ENCODE data around the gene WDR91.

Gene WDR91

GRCh38 chr7:135159359-135160085, 51.8 kb downstream of the WDR91 start:
- no peak for DNase-seq

- DNase-seq, result no peak
These were observed 52.5 kb downstream of the WDR91 start for GRCh38 chr7:135158874-135159273.

GRCh38 chr7:135158141-135158655, 53.1 kb downstream of the WDR91 start:
- DNase-seq, result no peak

- DNase-seq, result no peak
These were observed 55.0 kb downstream of the WDR91 start for GRCh38 chr7:135156290-135156689.

GRCh38 chr7:135154734-135155133, 56.6 kb downstream of the WDR91 start:
- no peak for DNase-seq

- no peak for DNase-seq
These were observed 58.9 kb downstream of the WDR91 start for GRCh38 chr7:135152442-135152841.

GRCh38 chr7:135151533-135151932, 59.8 kb downstream of the WDR91 start:
- no peak for DNase-seq

- DNase-seq, result no peak
These were observed 60.2 kb downstream of the WDR91 start for GRCh38 chr7:135151132-135151531.

- DNase-seq, result no peak
These were observed 61.1 kb downstream of the WDR91 start for GRCh38 chr7:135150072-135150782.

GRCh38 chr7:135147899-135148721, 63.2 kb downstream of the WDR91 start, which contains the start of gene TMEM140:
TMEM140 (plus strand) TSS chr7:135148072; CDS start chr7:135164442, 16,370 bp downstream.
- DNase-seq, result no peak

GRCh38 chr7:135147341-135147898, 63.9 kb downstream of the WDR91 start:
- DNase-seq, result no peak

GRCh38 chr7:135143885-135144668, 67.2 kb downstream of the WDR91 start:
- no peak for DNase-seq

All from NCI-H2107 (cell line).